BE2C (cell line): Measurements from ENCODE around the gene KCNAB1.

Experiments used
- DNase-seq: peaks from one replicate; pipeline ENCODE4 v3.0.0-alpha.2; 2020
- H3K27me3 ChIP-seq: fragments of 250-450 bp; sonication (Bioruptor Pico); 2 replicates; pipeline ENCODE4 v1.5.1; 2020; ENCODE audit warnings: mild to moderate bottlenecking
- H3K36me3 ChIP-seq: fragments of 250-450 bp; sonication (Bioruptor Pico); 2 replicates; pipeline ENCODE4 v1.5.1; 2020; ENCODE audit warnings: mild to moderate bottlenecking
- H3K4me1 ChIP-seq: fragments of 250-450 bp; sonication (Bioruptor Pico); 2 replicates; pipeline ENCODE4 v1.5.1; 2020
- H3K4me3 ChIP-seq: 2 replicates; pipeline ENCODE4 v1.5.1; 2011; ENCODE audit warnings: low read depth, low read length
- H3K9me3 ChIP-seq: fragments of 250-450 bp; sonication (Bioruptor Pico); 2 replicates; pipeline ENCODE4 v1.5.1; 2020
- TF ChIP-seq, protein P1 (sequence below): IDR thresholded peaks from 2 replicates; pipeline ENCODE4 v1.5.1; 2012; ENCODE audit warnings: mild to moderate bottlenecking, low read depth, low read length

The KCNAB1 gene

DNA sequence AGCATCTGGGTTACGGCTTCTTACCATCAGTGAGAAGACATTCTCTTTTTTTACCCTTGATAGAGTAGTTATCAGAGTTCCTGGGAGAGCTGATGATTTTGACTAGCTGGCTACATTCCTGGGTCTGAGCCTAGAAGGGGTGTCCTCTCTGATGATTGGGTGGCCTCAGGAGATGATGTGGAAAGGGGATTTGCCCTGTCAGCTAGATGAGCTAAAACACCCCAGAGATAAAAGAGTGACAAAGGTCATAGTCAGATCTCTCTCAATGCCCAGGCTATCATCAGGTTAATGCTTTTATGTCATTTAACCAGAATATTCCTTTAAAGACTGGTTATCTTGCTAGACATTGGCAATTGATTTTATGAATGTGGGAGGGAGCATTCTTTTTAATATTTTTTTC is 130.2 kb downstream of the KCNAB1 start:
- Histone ChIP-seq H3K4me1 (no peaks in the 10 kb centered on the region), H3K36me3 (no peaks in the 10 kb centered on the region), H3K4me3 (no peak overlapping the region), H3K9me3 (no peaks in the 10 kb centered on the region), H3K27me3 (no peaks in the 10 kb centered on the region)
- TF ChIP-seq, protein P1, sequence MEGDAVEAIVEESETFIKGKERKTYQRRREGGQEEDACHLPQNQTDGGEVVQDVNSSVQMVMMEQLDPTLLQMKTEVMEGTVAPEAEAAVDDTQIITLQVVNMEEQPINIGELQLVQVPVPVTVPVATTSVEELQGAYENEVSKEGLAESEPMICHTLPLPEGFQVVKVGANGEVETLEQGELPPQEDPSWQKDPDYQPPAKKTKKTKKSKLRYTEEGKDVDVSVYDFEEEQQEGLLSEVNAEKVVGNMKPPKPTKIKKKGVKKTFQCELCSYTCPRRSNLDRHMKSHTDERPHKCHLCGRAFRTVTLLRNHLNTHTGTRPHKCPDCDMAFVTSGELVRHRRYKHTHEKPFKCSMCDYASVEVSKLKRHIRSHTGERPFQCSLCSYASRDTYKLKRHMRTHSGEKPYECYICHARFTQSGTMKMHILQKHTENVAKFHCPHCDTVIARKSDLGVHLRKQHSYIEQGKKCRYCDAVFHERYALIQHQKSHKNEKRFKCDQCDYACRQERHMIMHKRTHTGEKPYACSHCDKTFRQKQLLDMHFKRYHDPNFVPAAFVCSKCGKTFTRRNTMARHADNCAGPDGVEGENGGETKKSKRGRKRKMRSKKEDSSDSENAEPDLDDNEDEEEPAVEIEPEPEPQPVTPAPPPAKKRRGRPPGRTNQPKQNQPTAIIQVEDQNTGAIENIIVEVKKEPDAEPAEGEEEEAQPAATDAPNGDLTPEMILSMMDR = no peak
- no peak for DNase-seq

DNA sequence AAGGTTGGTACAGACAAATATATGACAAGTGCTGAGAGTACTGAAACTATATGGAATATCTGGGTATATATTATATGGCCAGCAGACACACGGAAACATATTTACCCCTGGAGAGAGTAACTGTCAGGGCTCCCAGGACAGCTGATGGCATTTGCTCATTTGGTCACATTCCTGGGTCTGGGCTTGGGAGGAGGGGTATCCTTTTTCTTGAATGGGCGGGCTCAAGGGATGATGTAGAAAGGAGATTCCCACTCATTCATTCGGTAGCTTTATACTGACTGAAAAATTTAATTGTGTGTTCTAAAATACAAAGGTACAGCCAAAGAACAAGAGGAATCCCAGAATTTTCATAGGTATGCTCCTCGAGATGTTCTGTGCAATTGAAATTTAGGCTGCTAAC is 131.0 kb downstream of the KCNAB1 start:
- H3K9me3 ChIP-seq = no peaks in the 10 kb centered on the region
- TF ChIP-seq, protein P1 = no peak
- H3K4me3 ChIP-seq = no peak overlapping the region
- no peaks in the 10 kb centered on the region for H3K4me1 ChIP-seq
- no peak for DNase-seq
- no peaks in the 10 kb centered on the region for H3K36me3 ChIP-seq
- H3K27me3 ChIP-seq = no peaks in the 10 kb centered on the region

DNA sequence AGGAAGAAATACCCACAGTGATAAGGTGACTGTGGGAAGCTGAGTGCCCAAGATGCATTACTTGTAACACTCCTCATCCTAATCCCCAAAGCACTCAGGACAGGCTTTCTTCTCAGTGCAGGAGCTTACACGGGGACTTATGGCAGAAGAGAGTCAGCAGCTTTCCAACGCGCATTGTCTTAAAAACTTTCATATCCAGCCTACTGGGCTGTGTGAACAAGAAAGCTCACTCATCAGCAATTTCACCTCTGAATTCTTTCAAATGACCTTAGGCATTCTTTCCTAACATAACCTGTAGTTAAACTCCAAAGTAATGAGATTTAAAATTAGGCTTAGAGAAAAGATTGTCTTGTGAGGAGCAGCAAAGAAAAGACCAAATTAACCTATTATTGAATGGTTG is 132.3 kb downstream of the KCNAB1 start:
- no peak overlapping the region for H3K4me3 ChIP-seq
- no peaks in the 10 kb centered on the region for H3K4me1 ChIP-seq
- TF ChIP-seq, protein P1 = no peak
- no peaks in the 10 kb centered on the region for H3K36me3 ChIP-seq
- H3K27me3 ChIP-seq = no peaks in the 10 kb centered on the region
- H3K9me3 ChIP-seq = no peaks in the 10 kb centered on the region
- DNase-seq = no peak

DNA sequence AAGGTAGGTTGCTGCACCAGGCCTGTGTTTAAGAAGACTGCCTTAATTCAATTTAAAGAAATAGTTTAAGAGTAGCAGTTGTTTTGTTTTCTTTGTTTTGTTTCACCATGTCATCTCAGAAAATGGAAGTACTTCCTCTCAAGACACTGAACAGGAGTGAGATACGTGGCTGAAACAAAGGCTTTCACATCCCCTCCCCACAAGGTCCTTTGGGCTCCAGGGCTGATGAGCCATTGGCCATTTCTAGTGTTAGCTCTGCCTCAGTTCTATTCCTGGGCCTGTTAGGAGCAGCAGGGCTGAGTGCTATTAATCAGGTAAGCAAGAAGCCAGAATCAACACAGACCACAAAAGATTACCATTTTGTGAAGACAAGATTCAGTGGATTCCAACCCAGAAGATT is 132.8 kb downstream of the KCNAB1 start:
- H3K27me3 ChIP-seq = no peaks in the 10 kb centered on the region
- DNase-seq = no peak
- no peaks in the 10 kb centered on the region for H3K4me1 ChIP-seq
- H3K36me3 ChIP-seq = no peaks in the 10 kb centered on the region
- no peak overlapping the region for H3K4me3 ChIP-seq
- no peaks in the 10 kb centered on the region for H3K9me3 ChIP-seq
- TF ChIP-seq, protein P1 = no peak

DNA sequence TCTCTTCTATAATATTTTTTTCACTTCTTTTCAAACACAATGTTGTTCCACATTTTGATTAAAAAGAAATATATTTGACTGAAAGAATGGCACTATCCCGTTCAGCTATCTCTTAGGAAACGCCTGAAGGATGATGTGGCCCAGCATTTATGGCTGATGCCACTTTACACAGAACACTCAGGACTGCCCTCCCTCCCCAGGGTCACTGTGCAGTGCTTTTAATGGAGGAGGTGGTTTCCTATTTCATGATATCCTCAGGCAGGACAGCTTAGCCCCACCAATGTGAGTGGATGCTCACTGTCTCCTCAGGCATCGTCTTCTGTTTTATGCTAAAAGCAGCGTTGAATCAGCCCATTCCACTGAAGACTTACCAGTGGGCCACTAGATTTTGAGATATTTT is 135.9 kb downstream of the KCNAB1 start:
- Histone ChIP-seq H3K4me1 (no peaks in the 10 kb centered on the region), H3K9me3 (no peaks in the 10 kb centered on the region), H3K4me3 (no peak overlapping the region), H3K36me3 (no peaks in the 10 kb centered on the region), H3K27me3 (no peaks in the 10 kb centered on the region)
- TF ChIP-seq, protein P1 = no peak
- DNase-seq = no peak

DNA sequence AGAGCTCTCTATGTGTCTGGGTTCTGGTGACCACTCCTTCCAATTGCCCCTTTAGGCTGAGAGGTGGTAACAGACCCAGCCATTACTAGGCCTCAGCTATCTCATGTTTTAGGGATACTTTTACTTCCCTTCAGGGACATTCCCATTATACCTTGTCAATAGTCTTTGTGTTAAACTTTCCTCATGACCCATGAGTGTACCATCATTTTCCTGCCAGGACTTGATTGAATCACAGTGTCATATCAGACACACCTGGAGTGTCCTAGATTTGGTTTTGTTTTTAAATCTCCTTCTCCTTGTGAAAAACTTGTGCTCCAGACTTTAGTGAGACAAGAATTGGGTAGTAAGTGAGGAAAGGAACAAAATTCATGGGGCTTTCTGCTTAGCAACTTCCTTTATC is 136.6 kb downstream of the KCNAB1 start:
- H3K4me3 ChIP-seq = no peak overlapping the region
- no peaks in the 10 kb centered on the region for H3K9me3 ChIP-seq
- no peaks in the 10 kb centered on the region for H3K27me3 ChIP-seq
- H3K36me3 ChIP-seq = no peaks in the 10 kb centered on the region
- no peaks in the 10 kb centered on the region for H3K4me1 ChIP-seq
- TF ChIP-seq, protein P1 = no peak
- no peak for DNase-seq
